ENCODE data around the gene INPP5E.

- TF ChIP-seq, protein P1, sequence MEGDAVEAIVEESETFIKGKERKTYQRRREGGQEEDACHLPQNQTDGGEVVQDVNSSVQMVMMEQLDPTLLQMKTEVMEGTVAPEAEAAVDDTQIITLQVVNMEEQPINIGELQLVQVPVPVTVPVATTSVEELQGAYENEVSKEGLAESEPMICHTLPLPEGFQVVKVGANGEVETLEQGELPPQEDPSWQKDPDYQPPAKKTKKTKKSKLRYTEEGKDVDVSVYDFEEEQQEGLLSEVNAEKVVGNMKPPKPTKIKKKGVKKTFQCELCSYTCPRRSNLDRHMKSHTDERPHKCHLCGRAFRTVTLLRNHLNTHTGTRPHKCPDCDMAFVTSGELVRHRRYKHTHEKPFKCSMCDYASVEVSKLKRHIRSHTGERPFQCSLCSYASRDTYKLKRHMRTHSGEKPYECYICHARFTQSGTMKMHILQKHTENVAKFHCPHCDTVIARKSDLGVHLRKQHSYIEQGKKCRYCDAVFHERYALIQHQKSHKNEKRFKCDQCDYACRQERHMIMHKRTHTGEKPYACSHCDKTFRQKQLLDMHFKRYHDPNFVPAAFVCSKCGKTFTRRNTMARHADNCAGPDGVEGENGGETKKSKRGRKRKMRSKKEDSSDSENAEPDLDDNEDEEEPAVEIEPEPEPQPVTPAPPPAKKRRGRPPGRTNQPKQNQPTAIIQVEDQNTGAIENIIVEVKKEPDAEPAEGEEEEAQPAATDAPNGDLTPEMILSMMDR (IDR thresholded peaks at IDR 0.05; ENCODE audit: low read length): no peak
- no peak for TF ChIP-seq EZH2 (IDR thresholded peaks at IDR 0.05; ENCODE audit: borderline replicate concordance, low read length)
Measured at GRCh38 chr9:136393531-136393930, 46.1 kb downstream of the INPP5E start.
